Mesendoderm (in vitro differentiated cells): ENCODE measurements around the gene SLC16A4.

Source experiments
- DNase-seq: peaks from one replicate; pipeline ENCODE4 v3.0.0; 2013
- H2AK5ac ChIP-seq: 2 replicates; pipeline ENCODE4 v1.6.1; 2013; ENCODE audit warnings: low read length, inconsistent platforms
- H2BK120ac ChIP-seq: 2 replicates; pipeline ENCODE4 v1.6.1; 2013; ENCODE audit warnings: low read depth, mild to moderate bottlenecking, low read length, moderate library complexity, mixed read lengths
- H2BK15ac ChIP-seq: replicated peaks from 2 replicates; pipeline ENCODE4 v1.6.1; 2013; ENCODE audit warnings: low read depth, mild to moderate bottlenecking, moderate library complexity
- H2BK5ac ChIP-seq: 2 replicates; pipeline ENCODE4 v1.6.1; 2013; ENCODE audit warnings: low read length, inconsistent platforms
- H3K18ac ChIP-seq: 2 replicates; pipeline ENCODE4 v1.6.1; 2013; ENCODE audit warnings: mild to moderate bottlenecking, low read length, mixed read lengths
- H3K23ac ChIP-seq: one replicate; pipeline ENCODE4 v1.6.1; 2013; ENCODE audit warnings: low read length
- H3K27ac ChIP-seq: 2 replicates; pipeline ENCODE4 v1.5.1; 2013; ENCODE audit warnings: low read depth, mild to moderate bottlenecking, inconsistent platforms, low read length, moderate library complexity
- H3K27me3 ChIP-seq: 2 replicates; pipeline ENCODE4 v1.6.1; 2013; ENCODE audit warnings: low read length, control low read depth, mild to moderate bottlenecking, inconsistent platforms; ENCODE audit not compliant: insufficient read depth, poor library complexity
- H3K36me3 ChIP-seq: 2 replicates; pipeline ENCODE4 v1.6.1; 2013; ENCODE audit warnings: low read length, inconsistent platforms; ENCODE audit not compliant: control insufficient read depth, insufficient read depth
- H3K4ac ChIP-seq: one replicate; pipeline ENCODE4 v1.6.1; 2013; ENCODE audit warnings: low read depth, mild to moderate bottlenecking, low read length, moderate library complexity
- H3K4me1 ChIP-seq: 2 replicates; pipeline ENCODE4 v1.6.1; 2013; ENCODE audit warnings: low read depth, low read length, inconsistent platforms; ENCODE audit not compliant: control insufficient read depth
- H3K4me2 ChIP-seq: 2 replicates; pipeline ENCODE4 v1.6.1; 2013; ENCODE audit warnings: low read length
- H3K4me3 ChIP-seq: 2 replicates; pipeline ENCODE4 v1.5.1; 2013; ENCODE audit warnings: mild to moderate bottlenecking, low read length
- H3K56ac ChIP-seq: one replicate; pipeline ENCODE4 v1.6.1; 2013; ENCODE audit warnings: low read length
- H3K79me1 ChIP-seq: 2 replicates; pipeline ENCODE4 v1.6.1; 2013; ENCODE audit warnings: low read length, inconsistent platforms
- H3K79me2 ChIP-seq: 2 replicates; pipeline ENCODE4 v1.6.1; 2013; ENCODE audit warnings: mild to moderate bottlenecking, low read length; ENCODE audit not compliant: control insufficient read depth, insufficient read depth
- H3K9ac ChIP-seq: 2 replicates; pipeline ENCODE4 v1.6.1; 2013; ENCODE audit warnings: low read length, inconsistent platforms
- H4K5ac ChIP-seq: one replicate; pipeline ENCODE4 v1.6.1; 2013; ENCODE audit warnings: low read length
- H4K8ac ChIP-seq: one replicate; pipeline ENCODE4 v1.6.1; 2013; ENCODE audit warnings: low read depth, mild to moderate bottlenecking, control low read depth, low read length, moderate library complexity
- WGBS: extraction: QIAGEN DNeasy Blood & Tissue Kit; methylation state at CpG from one replicate; pipeline ENCODE4 v1.1.7; 2013; ENCODE audit warnings: low lambda C conversion rate, missing lambda C conversion rate; ENCODE audit not compliant: insufficient coverage; ENCODE audit errors: extremely low coverage; 5-methylcytosine and 5-hydroxymethylcytosine counted together

Gene SLC16A4

DNA sequence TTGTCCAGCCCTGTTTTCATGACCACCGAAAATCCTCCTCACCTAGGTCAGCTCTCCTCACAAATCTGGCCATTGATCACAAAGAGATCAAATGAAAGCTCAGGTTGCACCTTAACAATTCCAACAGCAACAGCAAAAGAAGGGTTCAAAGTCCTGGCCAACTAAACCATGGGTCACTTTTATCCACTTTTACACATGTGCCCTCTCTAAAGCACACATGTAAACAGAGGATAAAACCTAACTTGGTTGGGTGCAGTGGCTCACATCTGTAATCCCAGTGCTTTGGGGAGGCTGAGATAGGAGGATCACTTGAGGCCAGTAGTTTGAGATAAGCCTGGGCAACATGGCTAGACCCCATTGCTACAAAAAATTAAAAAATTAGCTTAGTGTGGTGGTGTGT lies 55.6 kb downstream of the SLC16A4 start:
- Histone ChIP-seq H4K5ac (no peak overlapping the region), H3K27me3 (no peaks in the 10 kb centered on the region), H3K4ac (no peak overlapping the region), H3K36me3 (no peaks in the 10 kb centered on the region), H3K4me2 (no peak overlapping the region), H2BK5ac (no peak overlapping the region), H3K23ac (no peak overlapping the region), H2AK5ac (no peak overlapping the region), H3K27ac (no peak overlapping the region), H3K79me2 (peaks cover 9% of the 10 kb centered on the region), H3K9ac (no peak overlapping the region), H3K4me3 (no peak overlapping the region), H2BK120ac (no peak overlapping the region), H3K56ac (no peak overlapping the region), H2BK15ac (no peak overlapping the region), H4K8ac (no peak overlapping the region), H3K79me1 (no peaks in the 10 kb centered on the region), H3K18ac (no peak overlapping the region), H3K4me1 (no peaks in the 10 kb centered on the region)
- no peak for DNase-seq
- no CpG with 5 or more reads among the region's 1 CpG for WGBS

- H2BK15ac ChIP-seq, result no peak overlapping the region
- no peak overlapping the region for H3K27ac ChIP-seq
- no peak overlapping the region for H3K23ac ChIP-seq
- no peak overlapping the region for H4K8ac ChIP-seq
- H3K9ac ChIP-seq, result no peak overlapping the region
- H2BK5ac ChIP-seq, result no peak overlapping the region
- H3K56ac ChIP-seq, result no peak overlapping the region
- no CpG with 5 or more reads among the region's 3 CpGs for WGBS
- H3K18ac ChIP-seq, result no peak overlapping the region
- no peak overlapping the region for H3K4me2 ChIP-seq
- no peak overlapping the region for H4K5ac ChIP-seq
- H3K4me1 ChIP-seq, result no peaks in the 10 kb centered on the region
- H3K27me3 ChIP-seq, result no peaks in the 10 kb centered on the region
- no peak overlapping the region for H2BK120ac ChIP-seq
- no peaks in the 10 kb centered on the region for H3K36me3 ChIP-seq
- H2AK5ac ChIP-seq, result no peak overlapping the region
- no peak for DNase-seq
- H3K79me2 ChIP-seq, result no peaks in the 10 kb centered on the region
- H3K79me1 ChIP-seq, result no peaks in the 10 kb centered on the region
- no peak overlapping the region for H3K4ac ChIP-seq
- H3K4me3 ChIP-seq, result no peak overlapping the region
Observed at GRCh38 chr1:110328700-110329099, 62.1 kb downstream of the SLC16A4 start.

DNA sequence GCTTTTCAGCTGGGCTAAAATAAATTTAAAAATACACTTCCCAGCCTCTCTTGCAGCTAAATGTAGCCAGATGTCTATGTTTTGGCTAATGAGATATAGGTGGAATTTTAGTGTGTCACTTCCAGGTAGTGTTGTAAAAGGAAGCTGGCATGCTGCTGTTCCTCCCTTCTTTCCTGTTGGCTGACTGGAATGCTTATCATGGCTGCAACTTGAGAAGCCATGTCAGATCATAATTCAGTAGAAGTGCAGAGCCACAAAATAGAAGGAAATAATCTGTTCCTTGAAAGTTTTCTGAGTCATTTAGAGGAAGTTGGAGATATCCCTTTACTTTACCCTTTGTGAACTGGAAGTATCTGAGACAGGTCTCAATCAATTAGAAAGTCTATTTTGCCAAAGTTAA lies 62.6 kb downstream of the SLC16A4 start:
- Histone ChIP-seq H3K4me2 (no peak overlapping the region), H2BK5ac (no peak overlapping the region), H3K23ac (no peak overlapping the region), H3K27me3 (no peaks in the 10 kb centered on the region), H3K4me3 (no peak overlapping the region), H3K4me1 (no peaks in the 10 kb centered on the region), H3K4ac (no peak overlapping the region), H3K18ac (no peak overlapping the region), H4K8ac (no peak overlapping the region), H3K9ac (no peak overlapping the region), H2BK15ac (no peak overlapping the region), H3K36me3 (no peaks in the 10 kb centered on the region), H3K79me1 (no peaks in the 10 kb centered on the region), H2BK120ac (no peak overlapping the region), H2AK5ac (no peak overlapping the region), H4K5ac (no peak overlapping the region), H3K56ac (no peak overlapping the region), H3K79me2 (no peaks in the 10 kb centered on the region), H3K27ac (no peak overlapping the region)
- DNase-seq, result no peak

DNA sequence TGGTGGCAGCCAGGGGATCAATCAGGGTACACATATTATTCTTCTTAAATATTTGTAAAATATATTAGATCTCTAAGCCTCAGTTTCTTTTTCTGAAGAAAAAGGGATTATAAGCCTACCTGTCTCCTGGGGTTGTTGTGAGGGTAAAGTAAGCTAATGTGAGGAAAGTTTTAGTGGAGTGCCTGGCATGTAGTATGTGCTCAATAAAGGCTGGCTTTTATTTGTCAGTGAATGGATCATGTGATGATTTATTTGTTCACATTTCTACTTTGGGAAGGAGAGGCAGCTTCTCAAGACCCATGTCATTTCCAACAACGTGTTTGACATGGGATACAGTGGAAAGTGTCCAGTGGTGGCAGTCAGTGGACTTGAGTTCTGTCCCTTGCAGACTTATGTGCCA lies 64.0 kb downstream of the SLC16A4 start:
- Histone ChIP-seq H2BK5ac (no peak overlapping the region), H3K79me1 (no peaks in the 10 kb centered on the region), H2BK120ac (no peak overlapping the region), H4K8ac (no peak overlapping the region), H3K23ac (no peak overlapping the region), H3K9ac (no peak overlapping the region), H3K56ac (no peak overlapping the region), H3K27ac (no peak overlapping the region), H3K4me2 (no peak overlapping the region), H3K27me3 (no peaks in the 10 kb centered on the region), H3K4me3 (no peak overlapping the region), H2BK15ac (no peak overlapping the region), H3K36me3 (no peaks in the 10 kb centered on the region), H3K4me1 (no peaks in the 10 kb centered on the region), H3K79me2 (no peaks in the 10 kb centered on the region), H2AK5ac (no peak overlapping the region), H4K5ac (no peak overlapping the region), H3K18ac (no peak overlapping the region), H3K4ac (no peak overlapping the region)
- no CpG with 5 or more reads among the region's 1 CpG for WGBS
- DNase-seq, result no peak

GRCh38 chr1:110324667-110325066 lies 66.2 kb downstream of the SLC16A4 start:
- WGBS, result no CpG with 5 or more reads among the region's 1 CpG
- DNase-seq, result no peak
- Histone ChIP-seq H3K18ac (no peak overlapping the region), H2AK5ac (no peak overlapping the region), H3K23ac (no peak overlapping the region), H3K4me1 (no peaks in the 10 kb centered on the region), H2BK15ac (no peak overlapping the region), H4K5ac (no peak overlapping the region), H3K36me3 (no peaks in the 10 kb centered on the region), H3K4me3 (no peak overlapping the region), H3K79me2 (no peaks in the 10 kb centered on the region), H3K56ac (no peak overlapping the region), H3K27ac (no peak overlapping the region), H3K4ac (no peak overlapping the region), H3K27me3 (no peaks in the 10 kb centered on the region), H2BK120ac (no peak overlapping the region), H3K79me1 (no peaks in the 10 kb centered on the region), H4K8ac (no peak overlapping the region), H3K4me2 (no peak overlapping the region), H3K9ac (no peak overlapping the region), H2BK5ac (no peak overlapping the region)

GRCh38 chr1:110321846-110322245 lies 69.0 kb downstream of the SLC16A4 start:
- H3K27me3 ChIP-seq, result no peaks in the 10 kb centered on the region
- H3K27ac ChIP-seq, result no peak overlapping the region
- DNase-seq, result no peak
- no peak overlapping the region for H3K4me2 ChIP-seq
- H3K9ac ChIP-seq, result no peak overlapping the region
- H3K56ac ChIP-seq, result no peak overlapping the region
- no peak overlapping the region for H3K4me3 ChIP-seq
- WGBS, result no CpG with 5 or more reads among the region's 4 CpGs
- no peak overlapping the region for H4K8ac ChIP-seq
- no peaks in the 10 kb centered on the region for H3K4me1 ChIP-seq
- no peak overlapping the region for H2AK5ac ChIP-seq
- no peak overlapping the region for H3K18ac ChIP-seq
- H3K79me1 ChIP-seq, result no peaks in the 10 kb centered on the region
- no peaks in the 10 kb centered on the region for H3K36me3 ChIP-seq
- no peak overlapping the region for H3K4ac ChIP-seq
- H2BK120ac ChIP-seq, result no peak overlapping the region
- no peak overlapping the region for H2BK15ac ChIP-seq
- H4K5ac ChIP-seq, result no peak overlapping the region
- no peaks in the 10 kb centered on the region for H3K79me2 ChIP-seq
- H3K23ac ChIP-seq, result no peak overlapping the region
- H2BK5ac ChIP-seq, result no peak overlapping the region
